Keratinocyte (primary cell): Measurements from ENCODE around the gene DAGLA. TPM values are rescaled to one million over a fixed set of nuclear protein-coding genes. Genes with fewer than 3 reads are reported as not detected.

Experiments used
- DNase-seq: peaks from one replicate; pipeline ENCODE4 v3.0.0-alpha.2; 2011; ENCODE audit warnings: low read depth, missing footprints, low spot score
- FAIRE-seq: peaks from 2 replicates; lab custom pipeline; 2011; peaks lifted over from hg19 to GRCh38; lab: Jason Lieb, UNC
- H2AFZ ChIP-seq: 2 replicates; pipeline ENCODE4 v1.6.0; 2012; ENCODE audit warnings: low read length, control low read depth, inconsistent platforms; ENCODE audit not compliant: control insufficient read depth
- H3K27ac ChIP-seq: 2 replicates; pipeline ENCODE4 v1.5.1; 2011; ENCODE audit warnings: low read length; ENCODE audit not compliant: control insufficient read depth, insufficient read depth
- H3K27me3 ChIP-seq: 3 replicates; pipeline ENCODE4 v1.6.0; 2011; ENCODE audit warnings: low read length; ENCODE audit not compliant: control insufficient read depth, insufficient read depth; ENCODE audit errors: extremely low read depth
- H3K36me3 ChIP-seq, 2 experiments: 2 replicates in 1 of 2; 3 replicates in 1 of 2; pipeline ENCODE4 v1.5.1; 2011; ENCODE audit warnings: low read length in 2 of 2, mild to moderate bottlenecking in 1 of 2; ENCODE audit not compliant: control insufficient read depth in 2 of 2, insufficient read depth in 2 of 2; ENCODE audit errors: extremely low read depth in 1 of 2
- H3K4me1 ChIP-seq: 3 replicates; pipeline ENCODE4 v1.5.1; 2011; ENCODE audit warnings: low read length; ENCODE audit not compliant: control insufficient read depth, insufficient read depth; ENCODE audit errors: extremely low read depth
- H3K4me2 ChIP-seq: 3 replicates; pipeline ENCODE4 v1.6.0; 2011; ENCODE audit warnings: low read depth, low read length; ENCODE audit not compliant: control insufficient read depth, insufficient read depth; ENCODE audit errors: extremely low read depth
- H3K4me3 ChIP-seq, 3 experiments: fragments of 200-600 bp in 1 of 3; sonication (generic) in 1 of 3; 2 replicates in 2 of 3; 3 replicates in 1 of 3; pipeline ENCODE4 v1.5.1; 2011 to 2016; ENCODE audit warnings: low read length in 3 of 3, mild to moderate bottlenecking in 3 of 3, control low read depth in 2 of 3, inconsistent platforms in 1 of 3, low read depth in 1 of 3, mixed read lengths in 1 of 3, mixed run types in 1 of 3, moderate library complexity in 1 of 3; ENCODE audit not compliant: control insufficient read depth in 2 of 3, insufficient read depth in 2 of 3; ENCODE audit errors: extremely low read depth in 1 of 3
- H3K79me2 ChIP-seq: 2 replicates; pipeline ENCODE4 v1.6.0; 2012; ENCODE audit warnings: low read length; ENCODE audit not compliant: control insufficient read depth, insufficient read depth
- H3K9ac ChIP-seq: 3 replicates; pipeline ENCODE4 v1.6.0; 2011; ENCODE audit warnings: low read length; ENCODE audit not compliant: control insufficient read depth, insufficient read depth; ENCODE audit errors: extremely low read depth
- H3K9me1 ChIP-seq: 3 replicates; pipeline ENCODE4 v1.6.0; 2011; ENCODE audit warnings: low read length; ENCODE audit not compliant: control insufficient read depth, insufficient read depth; ENCODE audit errors: extremely low read depth
- H3K9me3 ChIP-seq: 2 replicates; pipeline ENCODE4 v1.5.1; 2012; ENCODE audit warnings: low read depth, low read length; ENCODE audit not compliant: control insufficient read depth
- H4K20me1 ChIP-seq: 3 replicates; pipeline ENCODE4 v1.6.0; 2011; ENCODE audit warnings: low read length; ENCODE audit not compliant: control insufficient read depth, insufficient read depth; ENCODE audit errors: extremely low read depth
- EZH2 ChIP-seq: IDR thresholded peaks from one replicate; pipeline ENCODE4 v1.6.1; 2012; ENCODE audit warnings: inconsistent platforms, mild to moderate bottlenecking, low read length, moderate library complexity
- dilution Hi-C: fragments of 300-500 bp; cut with MboI; formaldehyde crosslinking; loops from one replicate; pipeline ENCODE4 v1.7.0; 2020; ENCODE audit warnings: low sequenced_read_pairs; ENCODE audit not compliant: extremely low pct_ligation_motif_present
- polyA plus RNA-seq, 5 experiments: library from polyadenylated mRNA; depleted of rRNA in 3 of 5; stranded (reverse) in 3 of 5; stranded (forward) in 1 of 5; unstranded in 1 of 5; fragments of >200 nt; gene quantifications; 1 replicate in 1 of 5; 2 replicates in 3 of 5; 3 replicates in 1 of 5; pipeline versions ENCODE4 v1.2.1 to v1.2.3, GENCODE V29; 2011 to 2012; ENCODE audit warnings: missing spikeins in 2 of 5, low read depth in 1 of 5, low replicate concordance in 1 of 5
- TF ChIP-seq, protein P1 (sequence below), 3 experiments: IDR thresholded peaks in 1 of 3; conservative IDR thresholded peaks in 1 of 3; optimal IDR thresholded peaks in 1 of 3; 2 replicates in 2 of 3; 3 replicates in 1 of 3; pipeline versions ENCODE3 to v1.5.1; 2011; ENCODE audit warnings: low read length in 3 of 3, mild to moderate bottlenecking in 3 of 3, moderate library complexity in 2 of 3, control low read depth in 1 of 3, inconsistent platforms in 1 of 3; ENCODE audit not compliant: insufficient read depth in 2 of 3; ENCODE audit errors: extremely low read depth in 1 of 3

The DAGLA gene
- polyA plus RNA-seq, 1 donor (not counting 4 experiments of a cell fraction or from before 2014, with no cell fraction given), result 0.03 TPM

DNA sequence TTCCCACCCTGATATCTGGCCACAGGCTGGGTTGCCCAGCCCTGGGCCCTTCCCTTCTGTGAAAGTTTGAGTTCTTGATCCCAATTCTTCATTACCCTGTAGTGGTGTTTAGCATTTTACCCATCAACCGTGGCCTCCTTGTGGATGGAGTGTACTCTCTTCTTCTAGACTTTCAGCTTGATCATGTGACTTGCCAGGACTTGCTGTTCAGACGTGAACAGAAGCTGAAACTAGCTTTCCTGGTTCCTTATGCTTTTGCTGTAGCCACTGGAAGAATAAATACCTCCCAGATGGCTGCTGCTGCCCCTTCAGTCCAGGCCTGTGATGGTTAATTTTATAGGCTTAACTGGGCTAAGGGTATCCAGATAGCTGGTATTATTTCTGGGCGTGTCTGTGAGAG is 32.7 kb upstream of the DAGLA start:
- FAIRE-seq, result no peak
- DNase-seq, result no peak
- Histone ChIP-seq H3K9ac (no peak overlapping the region), H3K4me3 (no peak overlapping the region), H3K27ac (no peak overlapping the region), H3K36me3 (no peaks in the 10 kb centered on the region), H2AFZ (no peak overlapping the region), H3K9me1 (no peaks in the 10 kb centered on the region), H3K79me2 (no peaks in the 10 kb centered on the region), H4K20me1 (peaks cover 3% of the 10 kb centered on the region), H3K4me2 (no peak overlapping the region), H3K27me3 (peaks cover 7% of the 10 kb centered on the region), H3K9me3 (no peaks in the 10 kb centered on the region), H3K4me1 (no peaks in the 10 kb centered on the region)
- no peak for TF ChIP-seq EZH2
- TF ChIP-seq, protein P1, sequence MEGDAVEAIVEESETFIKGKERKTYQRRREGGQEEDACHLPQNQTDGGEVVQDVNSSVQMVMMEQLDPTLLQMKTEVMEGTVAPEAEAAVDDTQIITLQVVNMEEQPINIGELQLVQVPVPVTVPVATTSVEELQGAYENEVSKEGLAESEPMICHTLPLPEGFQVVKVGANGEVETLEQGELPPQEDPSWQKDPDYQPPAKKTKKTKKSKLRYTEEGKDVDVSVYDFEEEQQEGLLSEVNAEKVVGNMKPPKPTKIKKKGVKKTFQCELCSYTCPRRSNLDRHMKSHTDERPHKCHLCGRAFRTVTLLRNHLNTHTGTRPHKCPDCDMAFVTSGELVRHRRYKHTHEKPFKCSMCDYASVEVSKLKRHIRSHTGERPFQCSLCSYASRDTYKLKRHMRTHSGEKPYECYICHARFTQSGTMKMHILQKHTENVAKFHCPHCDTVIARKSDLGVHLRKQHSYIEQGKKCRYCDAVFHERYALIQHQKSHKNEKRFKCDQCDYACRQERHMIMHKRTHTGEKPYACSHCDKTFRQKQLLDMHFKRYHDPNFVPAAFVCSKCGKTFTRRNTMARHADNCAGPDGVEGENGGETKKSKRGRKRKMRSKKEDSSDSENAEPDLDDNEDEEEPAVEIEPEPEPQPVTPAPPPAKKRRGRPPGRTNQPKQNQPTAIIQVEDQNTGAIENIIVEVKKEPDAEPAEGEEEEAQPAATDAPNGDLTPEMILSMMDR (optimal IDR thresholded peaks at IDR 0.05 in 1 of 3, IDR thresholded peaks at IDR 0.05 in 1 of 3, conservative IDR thresholded peaks at IDR 0.05 in 1 of 3; ENCODE audit: extremely low read depth in 1 of 3, insufficient read depth in 2 of 3, low read length in 3 of 3), result no peak
- dilution Hi-C loops, result no loop called here

DNA sequence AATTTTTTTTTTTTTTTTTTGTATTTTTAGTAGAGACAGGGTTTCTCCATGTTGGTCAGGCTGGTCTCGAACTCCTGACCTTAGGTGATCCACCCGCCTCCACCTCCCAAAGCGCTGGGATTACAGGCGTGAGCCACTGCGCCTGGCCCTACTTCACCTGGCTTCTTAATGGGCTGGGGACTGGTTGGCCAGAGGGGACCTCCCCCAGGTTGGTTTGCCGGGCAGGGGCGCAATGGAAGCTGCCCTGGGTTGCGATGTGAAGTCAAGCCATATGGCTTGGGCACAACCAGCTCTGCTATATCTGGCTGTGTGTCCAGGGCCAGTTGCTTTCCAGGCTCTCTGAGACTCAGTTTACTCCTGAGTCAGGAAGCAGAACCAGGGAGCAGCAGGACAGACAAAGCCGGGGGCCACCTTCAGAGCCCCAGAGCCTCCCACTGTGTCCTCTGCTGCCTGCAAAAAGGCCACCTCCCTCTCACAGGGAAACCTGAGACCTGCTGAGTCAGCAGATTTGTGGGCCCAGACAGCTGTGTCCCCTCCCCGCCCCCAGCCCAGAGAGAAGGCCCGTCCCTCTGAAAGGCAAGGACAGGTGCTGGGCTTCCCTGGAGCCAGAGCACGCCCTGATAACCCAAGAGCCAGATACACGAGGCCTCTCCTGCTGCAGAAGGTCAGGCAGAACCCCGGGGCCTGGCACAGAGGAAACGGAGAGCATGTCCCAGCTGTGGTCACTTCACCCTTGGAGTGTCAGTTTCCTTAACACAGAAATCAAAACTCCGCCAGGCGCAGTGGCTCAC is 29.2 kb upstream of the DAGLA start:
- Histone ChIP-seq H3K4me2 (no peak overlapping the region), H3K79me2 (no peaks in the 10 kb centered on the region), H3K9me1 (no peaks in the 10 kb centered on the region), H3K27me3 (peaks cover 15% of the 10 kb centered on the region), H3K9ac (no peak overlapping the region), H3K9me3 (no peaks in the 10 kb centered on the region), H4K20me1 (no peaks in the 10 kb centered on the region), H3K36me3 (no peaks in the 10 kb centered on the region), H2AFZ (no peak overlapping the region), H3K4me1 (no peaks in the 10 kb centered on the region), H3K27ac (no peak overlapping the region), H3K4me3 (no peak overlapping the region)
- no peak for DNase-seq
- FAIRE-seq, result no peak
- TF ChIP-seq, protein P1 (optimal IDR thresholded peaks at IDR 0.05 in 1 of 3, IDR thresholded peaks at IDR 0.05 in 1 of 3, conservative IDR thresholded peaks at IDR 0.05 in 1 of 3; ENCODE audit: extremely low read depth in 1 of 3, insufficient read depth in 2 of 3, low read length in 3 of 3), result no peak
- TF ChIP-seq EZH2, result no peak
- dilution Hi-C loops, result no loop called here
